Skin epidermis (tissue), 12 donors: ENCODE measurements around the gene IL2RG.

ENCODE experiments used
- H3K27ac ChIP-seq, 21 experiments: fragments of 200-600 bp; sonication (generic) in 11 of 21; one replicate each; pipeline ENCODE4 v1.5.0; 2020; ENCODE audit warnings: mild to moderate bottlenecking in 3 of 21, inconsistent platforms in 2 of 21, moderate library complexity in 2 of 21
- H3K4me3 ChIP-seq, 7 experiments: fragments of 200-600 bp; sonication (generic) in 2 of 7; one replicate each; pipeline ENCODE4 v1.5.0; 2020; ENCODE audit warnings: inconsistent platforms in 2 of 7, mild to moderate bottlenecking in 2 of 7, moderate library complexity in 1 of 7

Gene IL2RG

DNA sequence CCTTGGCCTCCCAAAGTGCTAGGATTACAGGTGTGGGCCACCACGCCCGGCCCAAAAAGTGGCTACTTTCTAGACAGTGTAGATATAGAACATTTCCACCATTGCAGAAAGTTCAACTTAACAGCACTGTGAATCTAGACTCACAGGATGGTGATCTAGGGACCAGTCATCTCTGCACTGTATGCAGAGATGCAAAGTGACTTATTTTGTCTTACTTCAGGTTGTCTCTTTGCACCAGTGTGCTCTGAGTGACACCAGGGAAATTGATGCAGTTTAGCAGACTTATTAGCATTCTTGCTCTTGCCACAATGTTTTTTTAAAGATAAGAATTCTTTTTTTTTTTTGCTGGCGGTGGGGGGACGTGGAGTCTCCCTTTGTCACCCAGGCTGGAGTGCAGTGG is 28.6 kb downstream of the IL2RG start:
- no peak overlapping the region for H3K27ac ChIP-seq
- no peak overlapping the region for H3K4me3 ChIP-seq

DNA sequence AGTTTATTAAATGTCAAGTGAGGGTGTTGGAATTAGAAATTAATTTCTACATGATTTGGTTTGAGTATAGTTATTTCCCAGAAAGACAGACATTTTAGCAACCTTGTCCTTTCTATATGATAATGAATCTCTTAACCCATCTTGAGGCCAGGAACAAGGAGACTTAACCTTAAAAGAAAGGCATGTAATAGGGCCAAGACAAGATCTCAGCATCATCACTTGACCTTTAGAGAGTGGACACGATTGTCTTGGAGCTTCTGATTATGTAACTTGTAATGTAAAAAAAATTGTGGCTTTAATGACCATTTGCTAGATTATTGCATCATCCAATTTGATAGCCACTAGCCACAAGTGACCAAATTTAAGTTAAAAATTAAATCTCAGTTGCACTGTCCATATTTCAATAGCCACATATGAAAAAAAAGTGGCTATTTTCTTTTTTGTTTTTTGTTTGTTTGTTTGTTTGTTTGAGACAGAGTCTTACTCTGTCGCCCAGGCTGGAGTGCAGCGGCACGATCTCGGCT is 29.2 kb downstream of the IL2RG start:
- H3K27ac ChIP-seq = no peak overlapping the region

DNA sequence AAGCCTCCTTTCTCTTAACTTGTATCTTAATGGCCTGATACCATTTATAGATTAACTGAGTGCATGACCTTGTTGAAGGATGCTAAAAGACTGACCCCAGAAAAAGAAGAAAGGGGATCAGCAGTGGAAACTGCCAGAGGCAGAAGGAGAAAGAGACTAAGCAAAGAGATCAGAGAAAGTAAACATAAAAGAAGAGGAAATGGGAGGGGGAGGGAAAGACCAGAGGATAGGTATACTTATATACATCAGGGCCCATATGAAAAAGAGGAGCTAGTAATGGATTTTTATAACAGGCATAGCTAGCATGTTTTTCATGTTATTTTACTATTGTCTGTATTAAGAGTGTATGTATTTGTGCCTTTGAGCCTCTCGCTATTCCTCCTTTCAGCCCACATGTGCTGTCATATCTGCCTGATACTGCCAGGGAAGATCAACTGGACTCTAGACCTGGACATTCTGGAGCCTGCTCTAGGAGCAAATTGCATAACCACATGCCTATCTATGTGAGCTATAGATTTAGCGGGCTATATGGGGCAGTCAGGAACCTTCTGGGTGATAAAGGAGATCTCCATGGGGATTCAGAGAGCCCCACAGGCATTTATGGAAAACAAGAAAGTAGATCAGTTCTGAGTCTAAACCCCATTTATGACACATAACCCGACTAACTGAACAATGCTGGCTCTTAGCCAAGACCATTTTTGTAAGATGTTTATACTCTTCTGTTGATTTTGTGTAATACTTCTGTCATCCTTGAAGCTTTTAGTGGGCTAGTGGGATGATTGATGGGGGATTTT is 29.9 kb downstream of the IL2RG start:
- H3K27ac ChIP-seq = no peak overlapping the region
- H3K4me3 ChIP-seq = no peak overlapping the region

More for the DNA sequence above, 29.2 kb downstream of the IL2RG start:
- H3K4me3 ChIP-seq = no peak overlapping the region

DNA sequence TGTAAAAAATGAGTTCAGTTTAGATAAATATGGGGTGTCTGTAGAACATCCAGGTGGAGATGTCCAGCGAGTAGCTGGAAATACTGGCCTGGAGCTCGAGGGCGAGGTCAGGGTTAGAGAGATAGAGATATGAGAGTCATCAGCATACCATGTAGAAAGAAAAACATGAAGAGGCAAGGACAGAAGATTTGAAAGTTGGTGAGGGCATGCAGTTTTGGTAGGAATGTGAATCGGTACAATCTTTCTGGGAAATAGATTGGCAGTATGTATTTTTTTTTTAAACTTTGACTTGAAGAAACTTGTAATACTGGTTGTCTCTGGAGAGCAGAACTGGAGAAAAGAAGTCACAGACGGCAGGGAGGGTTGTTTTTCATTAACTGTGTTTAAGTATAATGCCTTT is 40.8 kb downstream of the IL2RG start:
- Histone ChIP-seq H3K27ac (no peak overlapping the region), H3K4me3 (no peak overlapping the region)

DNA sequence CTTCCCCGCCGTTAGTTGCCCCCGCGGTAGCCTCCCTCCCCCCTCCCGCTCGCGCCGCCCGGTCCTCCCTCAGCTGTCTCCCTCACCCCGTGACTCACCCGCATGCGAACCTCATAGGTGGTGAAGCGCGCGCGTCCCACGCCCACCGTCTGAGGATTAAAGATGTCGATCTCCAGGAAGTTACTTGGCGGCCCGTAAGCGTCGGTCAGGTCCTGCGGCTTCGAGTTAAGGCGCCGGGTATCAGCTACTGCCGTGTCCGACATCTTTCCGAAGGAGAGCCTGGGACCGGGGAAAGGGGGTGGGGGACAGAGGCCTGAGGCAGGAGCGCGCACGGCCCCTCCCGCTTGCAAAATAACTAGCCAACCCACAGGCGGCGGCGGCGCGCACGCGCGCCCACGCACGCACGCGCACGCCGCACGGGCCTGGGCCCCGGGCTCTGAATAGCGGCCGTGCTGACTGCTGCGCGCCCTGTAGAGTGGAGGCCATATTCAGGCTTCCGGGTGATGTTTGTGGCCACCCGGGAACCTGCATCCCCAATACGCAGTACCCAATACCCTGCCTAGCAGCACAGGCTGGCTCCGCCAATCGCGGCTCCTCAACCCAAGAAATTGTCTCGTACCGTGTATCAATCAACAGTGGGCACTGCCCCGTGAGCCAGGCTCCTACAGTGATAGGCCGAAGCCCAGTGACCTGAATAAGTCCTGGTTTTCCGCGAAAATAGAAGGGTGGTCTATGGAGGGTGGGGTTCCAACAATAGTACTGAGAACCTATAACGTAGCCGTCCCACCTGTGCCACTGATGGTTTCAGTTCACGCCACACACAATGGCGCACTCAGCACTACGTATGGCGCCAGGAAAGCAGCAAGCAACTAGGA is 43.1 kb downstream of the IL2RG start, which contains the start of gene SNX12:
TSS of gene SNX12 (minus strand) at position 291 of the 875 bp plus-strand sequence. CDS start at position 263, 28 bp downstream.
- Histone ChIP-seq H3K4me3 (peak within 1 kb of the TSS; percentile 47 to 60 (median 51)), H3K27ac (peak within 1 kb of the TSS; percentile 22 to 88 (median 81))

DNA sequence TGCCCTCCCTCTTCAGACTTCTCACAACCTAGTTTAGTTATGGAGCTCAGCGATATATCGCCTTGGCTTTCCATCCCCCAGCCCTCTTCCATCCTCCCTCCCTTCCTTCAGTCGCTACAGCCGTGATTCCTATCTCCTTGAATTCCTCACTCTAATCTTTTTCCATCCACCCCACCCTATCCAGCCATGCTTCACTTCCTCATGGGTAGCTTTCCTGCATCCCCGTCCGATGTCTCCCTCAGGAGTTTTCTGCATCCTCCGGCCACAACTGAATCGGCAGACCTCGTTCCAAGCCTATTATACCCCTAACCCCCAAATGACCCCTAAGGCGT is 43.7 kb downstream of the IL2RG start:
- Histone ChIP-seq H3K4me3 (peak overlapping the region; percentile 47 to 60 (median 51)), H3K27ac (peak overlapping the region; percentile 22 to 88 (median 81))

DNA sequence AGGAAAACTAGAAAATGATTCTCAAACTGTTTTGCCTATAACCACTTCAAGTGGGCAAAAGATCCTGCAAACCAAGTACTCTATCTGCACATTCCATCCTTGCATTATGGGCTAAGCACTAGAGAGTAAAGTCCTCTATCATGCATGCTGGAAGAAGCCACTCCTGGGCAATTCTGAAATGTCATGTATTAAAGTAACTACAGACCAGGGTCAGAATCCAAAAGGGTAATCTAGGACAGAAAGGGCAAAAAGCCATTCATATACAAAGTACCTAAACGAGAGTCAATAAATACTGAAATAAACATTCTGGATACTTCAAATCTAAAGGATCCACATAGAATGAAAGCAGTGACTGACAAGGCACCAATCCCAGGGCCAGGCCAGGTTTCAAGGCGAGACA is 44.3 kb downstream of the IL2RG start:
- Histone ChIP-seq H3K27ac (peak overlapping the region in 18 of 21 experiments; percentile 41 to 88 (median 81)), H3K4me3 (peak overlapping the region; percentile 47 to 60 (median 51))

DNA sequence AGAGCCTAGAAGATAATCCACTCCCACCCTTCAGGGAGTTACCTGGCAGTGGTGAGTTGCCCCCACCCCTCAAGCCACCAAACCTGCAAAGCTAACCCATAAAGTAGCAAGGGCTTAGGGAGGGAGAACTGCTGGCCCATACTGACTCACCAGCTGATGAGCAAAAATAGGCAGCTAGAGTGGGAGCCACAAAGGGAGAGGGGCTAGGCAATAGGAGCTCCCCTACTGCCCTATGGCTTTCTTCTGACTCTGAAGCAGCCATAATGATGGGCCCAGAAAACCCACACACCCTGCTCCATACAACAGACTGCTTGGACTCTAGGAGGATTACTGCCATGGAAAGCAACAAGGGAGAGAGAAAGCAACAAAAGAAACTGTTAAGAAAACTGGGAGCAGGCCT is 51.2 kb downstream of the IL2RG start:
- Histone ChIP-seq H3K27ac (no peak overlapping the region), H3K4me3 (no peak overlapping the region)

DNA sequence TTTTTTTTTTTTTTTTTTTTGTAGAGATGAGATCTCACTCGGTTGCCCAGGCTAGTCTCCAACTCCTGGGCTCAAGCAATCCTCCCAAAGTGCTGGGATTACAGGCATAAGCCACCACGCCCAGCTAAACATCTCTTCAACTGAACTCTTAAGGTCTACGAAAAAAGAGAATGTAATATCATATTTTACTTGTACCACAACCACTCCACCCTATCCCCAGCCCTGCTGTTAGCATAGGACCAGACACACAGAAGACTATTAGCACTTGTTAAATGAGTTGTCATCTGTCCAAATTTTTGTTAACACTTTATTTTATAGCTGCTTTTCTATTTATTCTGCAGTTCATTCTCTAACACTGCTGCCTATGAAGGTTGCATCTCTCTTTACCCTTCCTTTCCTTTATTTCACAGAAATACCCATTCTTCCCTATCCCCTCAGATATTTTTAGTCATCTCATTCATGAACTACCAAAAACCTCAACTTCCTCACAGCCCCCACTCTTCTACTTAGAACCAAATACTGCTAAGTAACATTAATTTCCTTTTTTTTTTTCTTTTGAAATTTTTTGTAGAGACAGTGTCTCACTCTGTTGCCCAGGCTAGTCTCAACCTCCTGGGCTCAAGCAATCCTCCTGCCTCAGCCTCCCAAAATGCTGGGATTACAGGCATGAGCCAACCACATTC is 53.4 kb downstream of the IL2RG start:
- no peak overlapping the region for H3K27ac ChIP-seq
- no peak overlapping the region for H3K4me3 ChIP-seq
